GM10248 (cell line): ENCODE measurements around the gene NOC4L.

Source experiments
- CTCF ChIA-PET: fragments of 300-600 bp; sonication (Branson Sonifier 250); formaldehyde crosslinking; extraction: SDS; loops from one replicate; lab custom pipeline; 2021; ENCODE audit warnings: antibody characterized with exemption; lab: Yijun Ruan, JAX
- POLR2A ChIA-PET: fragments of 350-650 bp; sonication (Branson Sonifier 250); formaldehyde crosslinking; extraction: SDS; loops from one replicate; lab custom pipeline; 2020; ENCODE audit warnings: antibody characterized with exemption; lab: Yijun Ruan, JAX
- DNase-seq: peaks from one replicate; pipeline ENCODE4 v3.0.0; 2012; ENCODE audit errors: extremely low spot score
- CTCF ChIP-seq: IDR thresholded peaks from 2 replicates; pipeline ENCODE4 v1.5.1; 2012; ENCODE audit warnings: mild to moderate bottlenecking, low read depth; ENCODE audit errors: extremely low read depth, missing control alignments, control extremely low read depth

Gene NOC4L

DNA sequence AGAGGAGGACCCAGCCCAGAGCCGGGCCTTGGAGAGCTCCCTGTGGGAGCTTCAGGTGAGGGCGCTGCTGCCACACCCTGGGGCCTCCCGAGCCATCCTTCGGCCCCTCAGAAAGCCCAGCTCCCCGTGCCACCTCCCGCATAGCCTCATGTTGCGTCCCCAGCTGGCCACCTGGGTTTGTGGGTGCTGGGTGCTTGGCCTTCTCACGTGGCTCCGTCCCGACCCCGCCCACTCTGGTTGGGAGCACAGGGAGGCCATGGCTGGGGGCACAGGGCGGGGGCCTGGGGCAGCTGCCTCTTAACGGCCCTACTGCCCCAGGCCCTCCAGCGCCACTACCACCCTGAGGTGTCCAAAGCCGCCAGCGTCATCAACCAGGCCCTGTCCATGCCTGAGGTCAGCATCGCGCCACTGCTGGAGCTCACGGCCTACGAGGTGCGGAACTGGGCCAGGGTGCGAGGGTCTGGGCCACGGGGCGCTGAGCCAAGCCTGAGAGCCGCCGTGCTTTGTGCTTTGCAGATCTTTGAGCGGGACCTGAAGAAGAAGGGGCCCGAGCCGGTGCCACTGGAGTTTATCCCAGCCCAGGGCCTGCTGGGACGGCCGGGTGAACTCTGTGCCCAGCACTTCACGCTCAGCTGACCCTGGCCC lies 7.6 kb downstream of the NOC4L start:
- ChIA-PET CTCF (no interaction called here), POLR2A (no interaction called here)
- DNase-seq, result no peak
- TF ChIP-seq CTCF, result no peak

GRCh38 chr12:132152411-132152821 lies 8.2 kb downstream of the NOC4L start:
- ChIA-PET CTCF (no interaction called here), POLR2A (no interaction called here)
- no peak for DNase-seq
- TF ChIP-seq CTCF, result no peak

- TF ChIP-seq CTCF, result no peak
- ChIA-PET POLR2A (no interaction called here), CTCF (interaction anchor here (1.3 kb wide), 3 partner anchors 10 to 368 kb away, joined by 3 to 26 read pairs (median 5); no protein-coding TSS in a partner anchor)
- no peak for DNase-seq
Measured at GRCh38 chr12:132152953-132153352, 8.7 kb downstream of the NOC4L start.

- peak; percentile 86 for DNase-seq
- peak; percentile 94 for TF ChIP-seq CTCF
- CTCF ChIA-PET, result interaction anchor here (0.6 to 1.3 kb wide), 19 partner anchors 8 to 485 kb away, joined by 3 to 26 read pairs (median 4); partner anchors contain the start of gene LRCOL1
- POLR2A ChIA-PET, result no interaction called here
Measured at GRCh38 chr12:132153501-132154340, 9.5 kb downstream of the NOC4L start.

GRCh38 chr12:132154341-132154761 lies 10.1 kb downstream of the NOC4L start:
- CTCF ChIA-PET, result interaction anchor here (0.6 to 1.3 kb wide), 18 partner anchors 9 to 484 kb away, joined by 3 to 26 read pairs (median 4); partner anchors contain the start of gene LRCOL1
- POLR2A ChIA-PET, result no interaction called here
- no peak for DNase-seq
- TF ChIP-seq CTCF, result no peak

DNA sequence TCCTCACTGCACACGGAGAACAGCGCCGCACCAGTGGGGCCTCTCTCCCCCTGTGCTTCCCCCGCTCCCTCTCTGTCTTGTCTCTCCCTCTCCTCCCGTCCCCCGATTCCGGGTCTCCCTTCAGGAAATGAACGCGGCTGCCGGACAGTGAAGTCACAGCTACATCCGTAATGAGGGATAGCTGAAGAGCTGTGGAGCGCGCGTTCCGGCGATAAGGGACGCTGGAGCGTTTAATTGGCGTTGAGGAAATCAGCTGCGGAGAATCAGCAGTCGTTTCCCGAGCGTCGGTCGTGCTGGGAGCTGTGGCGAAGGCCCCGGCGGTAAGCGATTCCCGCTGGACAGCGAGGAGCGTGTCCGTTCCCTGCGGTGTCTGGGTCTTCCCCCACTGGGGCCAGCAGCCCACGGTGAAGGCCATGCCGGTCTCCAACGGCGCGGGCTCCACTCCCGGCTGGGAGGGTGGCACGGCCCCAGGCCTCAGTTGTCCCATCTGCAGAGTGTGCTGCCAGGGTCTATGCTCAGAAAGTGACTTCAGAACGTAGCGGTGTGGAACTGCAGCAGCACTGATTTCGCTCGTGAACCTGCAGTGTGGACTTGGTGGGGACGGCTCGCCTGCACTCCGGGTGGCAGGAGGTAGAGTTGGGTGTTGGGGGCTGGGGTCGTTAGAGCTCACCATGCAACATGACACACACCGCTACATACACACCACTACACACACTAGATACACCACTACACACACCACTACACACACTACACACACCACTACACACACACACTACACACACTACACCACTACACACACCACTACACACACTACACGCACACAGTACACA lies 10.9 kb downstream of the NOC4L start:
- ChIA-PET CTCF (no interaction called here), POLR2A (no interaction called here)
- no peak for TF ChIP-seq CTCF
- no peak for DNase-seq
